Right lobe of liver (tissue), 6 donors: ENCODE results near the gene CNTD1. TPM values are rescaled to one million over a fixed set of nuclear protein-coding genes. Genes with fewer than 3 reads are reported as not detected.
A peak's percentile ranks its signal among the peaks of the same experiment; 100 is the strongest.

Experiments used
- ATAC-seq, 4 donors: fragments of 200-7000 bp; cut with Tn5 transposase; one replicate each; pipeline ENCODE4 v1.9.1; 2020; ENCODE audit warnings: mild to moderate bottlenecking in 4 of 4, moderate library complexity in 4 of 4
- DNase-seq, 3 donors: peaks; one replicate each; pipeline ENCODE4 v3.0.0-alpha.2; 2020
- H3K27ac ChIP-seq, 3 donors: fragments of 200-600 bp; one replicate each; pipeline ENCODE4 v1.8.0; 2022
- H3K27me3 ChIP-seq, 2 donors: fragments of 200-600 bp; one replicate each; pipeline ENCODE4 v1.8.0; 2022
- H3K36me3 ChIP-seq, 4 donors: fragments of 200-600 bp; sonication (generic) in 1 of 4; one replicate each; pipeline versions ENCODE4 v1.5.1 to v1.8.0; 2017 to 2022; ENCODE audit warnings: control low read depth in 1 of 4
- H3K4me1 ChIP-seq, 4 donors: fragments of 200-600 bp; sonication (generic) in 1 of 4; one replicate each; pipeline versions ENCODE4 v1.5.1 to v1.8.0; 2017 to 2022; ENCODE audit warnings: control low read depth in 1 of 4
- H3K4me3 ChIP-seq, 3 donors: fragments of 200-600 bp; one replicate each; pipeline ENCODE4 v1.8.0; 2022
- H3K9me3 ChIP-seq, 4 donors: fragments of 200-600 bp; sonication (generic) in 1 of 4; one replicate each; pipeline versions ENCODE4 v1.5.1 to v1.8.0; 2017 to 2022; ENCODE audit warnings: control low read depth in 1 of 4
- POLR2A ChIP-seq: fragments of 450-650 bp; IDR thresholded peaks from one replicate; pipeline ENCODE4 v1.6.1; 2017; ENCODE audit warnings: antibody characterized with exemption, mild to moderate bottlenecking
- WGBS: methylation state at CpG from one replicate; pipeline ENCODE4 v1.1.6; 2018; ENCODE audit warnings: low coverage, low lambda C conversion rate; ENCODE audit not compliant: insufficient coverage; ENCODE audit errors: missing lambda C conversion rate; 5-methylcytosine and 5-hydroxymethylcytosine counted together
- intact Hi-C, 2 donors: fragments of 100-400 bp; cut with DNase I; formaldehyde crosslinking; loops; one replicate each; pipeline versions ENCODE4 v1.11.2 to v1.14.1; 2022
- total RNA-seq, 6 experiments: library from RNA; depleted of rRNA in 2 of 6; stranded (reverse); fragments of >200 nt in 2 of 6; fragmentation: NEBNext Ultra II Directional in 3 of 6; extraction: Animal tissue kit (Norgen Biotek cat#: 25700) in 3 of 6; gene quantifications; one replicate each; pipeline versions ENCODE4 v1.1.0 to v1.2.4, GENCODE V29; 2016 to 2023
- TF ChIP-seq, protein P1 (sequence below), 4 donors: fragments of 200-600 bp in 3 of 4; fragments of 450-650 bp in 1 of 4; IDR thresholded peaks; one replicate each; pipeline versions ENCODE4 v1.5.1 to v1.8.0; 2016 to 2022; ENCODE audit warnings: antibody characterized with exemption in 4 of 4, mild to moderate bottlenecking in 2 of 4
- donor health status: DM: no; HTN: yes; CAD: no.
- donor health status: DM: no; HTN: no; CAD: no.
- donor health status: DM: no; HTN: no; CAD: no.
- donor health status: DM: no; HTN: yes; CAD: no.
- donor health status: DM: no; HTN: yes; CAD: no.

CNTD1 gene
- total RNA-seq, 6 experiments from 2014 or later, result 0.15 TPM; not detected in 5

DNA sequence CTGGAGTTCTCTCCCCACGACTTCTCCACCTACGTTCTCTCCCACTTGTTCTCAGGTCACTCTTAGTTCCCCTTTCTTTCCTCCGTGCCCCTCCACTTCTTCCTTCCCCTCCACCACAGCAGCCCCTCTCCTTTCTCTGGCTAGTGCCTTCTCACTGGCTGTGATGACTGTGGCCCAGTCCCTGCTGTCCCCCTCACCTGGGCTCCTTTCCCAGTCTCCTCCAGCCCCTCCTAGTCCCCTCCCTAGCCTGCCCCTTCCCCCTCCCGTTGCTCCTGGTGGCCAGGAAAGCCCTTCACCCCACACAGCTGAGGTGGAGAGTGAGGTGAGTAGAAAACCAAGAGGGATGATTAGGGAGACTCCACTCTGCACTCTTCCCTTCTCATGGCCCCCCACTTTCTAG, 3.6 kb upstream of the CNTD1 start:
- no peak overlapping the region for H3K27ac ChIP-seq
- 56% methylated on average over 4 of the region's 4 CpGs for WGBS
- no peak for ATAC-seq

GRCh38 chr17:42795465-42795864, 3.2 kb upstream of the CNTD1 start:
- Histone ChIP-seq H3K4me3 (no peak overlapping the region), H3K27me3 (no peaks in the 10 kb centered on the region), H3K36me3 (no peaks in the 10 kb centered on the region), H3K4me1 (peaks cover 0 to 19% (median 2%) of the 10 kb centered on the region in 4 donors), H3K27ac (no peak overlapping the region), H3K9me3 (no peaks in the 10 kb centered on the region)
- DNase-seq (no peak), ATAC-seq (no peak)
- TF ChIP-seq POLR2A, result no peak
- TF ChIP-seq, protein P1, sequence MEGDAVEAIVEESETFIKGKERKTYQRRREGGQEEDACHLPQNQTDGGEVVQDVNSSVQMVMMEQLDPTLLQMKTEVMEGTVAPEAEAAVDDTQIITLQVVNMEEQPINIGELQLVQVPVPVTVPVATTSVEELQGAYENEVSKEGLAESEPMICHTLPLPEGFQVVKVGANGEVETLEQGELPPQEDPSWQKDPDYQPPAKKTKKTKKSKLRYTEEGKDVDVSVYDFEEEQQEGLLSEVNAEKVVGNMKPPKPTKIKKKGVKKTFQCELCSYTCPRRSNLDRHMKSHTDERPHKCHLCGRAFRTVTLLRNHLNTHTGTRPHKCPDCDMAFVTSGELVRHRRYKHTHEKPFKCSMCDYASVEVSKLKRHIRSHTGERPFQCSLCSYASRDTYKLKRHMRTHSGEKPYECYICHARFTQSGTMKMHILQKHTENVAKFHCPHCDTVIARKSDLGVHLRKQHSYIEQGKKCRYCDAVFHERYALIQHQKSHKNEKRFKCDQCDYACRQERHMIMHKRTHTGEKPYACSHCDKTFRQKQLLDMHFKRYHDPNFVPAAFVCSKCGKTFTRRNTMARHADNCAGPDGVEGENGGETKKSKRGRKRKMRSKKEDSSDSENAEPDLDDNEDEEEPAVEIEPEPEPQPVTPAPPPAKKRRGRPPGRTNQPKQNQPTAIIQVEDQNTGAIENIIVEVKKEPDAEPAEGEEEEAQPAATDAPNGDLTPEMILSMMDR (IDR thresholded peaks at IDR 0.05), result no peak
- WGBS, result 87% methylated on average over 7 of the region's 10 CpGs
- intact Hi-C loops, result no loop called here

More for the DNA sequence above, 3.6 kb upstream of the CNTD1 start:
- peaks cover 0 to 19% (median 2%) of the 10 kb centered on the region in 4 donors for H3K4me1 ChIP-seq
- no peaks in the 10 kb centered on the region for H3K36me3 ChIP-seq
- no peak for DNase-seq
- H3K4me3 ChIP-seq, result no peak overlapping the region
- no peak for TF ChIP-seq POLR2A
- TF ChIP-seq, protein P1 (IDR thresholded peaks at IDR 0.05), result no peak
- H3K27me3 ChIP-seq, result no peaks in the 10 kb centered on the region
- H3K9me3 ChIP-seq, result no peaks in the 10 kb centered on the region
- intact Hi-C loops, result no loop called here

- Histone ChIP-seq H3K27me3 (no peaks in the 10 kb centered on the region), H3K4me1 (peaks cover 0 to 19% (median 2%) of the 10 kb centered on the region in 4 donors), H3K9me3 (no peaks in the 10 kb centered on the region), H3K4me3 (no peak overlapping the region), H3K36me3 (no peaks in the 10 kb centered on the region), H3K27ac (no peak overlapping the region)
- no peak for DNase-seq
- 100% methylated on average over 3 of the region's 18 CpGs for WGBS
- intact Hi-C loops, result no loop called here
- no peak for ATAC-seq
- TF ChIP-seq, protein P1 (IDR thresholded peaks at IDR 0.05), result no peak
- no peak for TF ChIP-seq POLR2A
Measured at GRCh38 chr17:42796066-42796758, 2.4 kb upstream of the CNTD1 start.

- Histone ChIP-seq H3K36me3 (no peaks in the 10 kb centered on the region), H3K4me1 (peaks cover 0 to 11% (median 2%) of the 10 kb centered on the region in 4 donors), H3K27me3 (no peaks in the 10 kb centered on the region), H3K27ac (peak overlapping the region; percentile 74 to 88 (median 81)), H3K4me3 (peak overlapping the region; percentile 76 to 94 (median 81)), H3K9me3 (no peaks in the 10 kb centered on the region)
- intact Hi-C loops, result no loop called here
- peak in 1 of 3 donors; percentile 66 for DNase-seq
- ATAC-seq, result peak; percentile 71 to 82 (median 76)
- TF ChIP-seq POLR2A, result peak; percentile 79
- TF ChIP-seq, protein P1 (IDR thresholded peaks at IDR 0.05), result no peak
- 52% methylated on average over 10 of the region's 10 CpGs for WGBS
Measured at GRCh38 chr17:42797067-42798007, 1.3 kb upstream of the CNTD1 start.
